Measurements from ENCODE around the gene CAMSAP1.
A peak's percentile ranks its signal among the peaks of the same experiment; 100 is the strongest.
"Not testable (repeated sequence)": the region's sequence is repeated elsewhere in the genome, so short reads cannot be mapped to it uniquely, and the experiment has no call there.

CAMSAP1 gene

GRCh38 chr9:135920256-135920930 lies 13.0 kb upstream of the CAMSAP1 start:
- DNase-seq, result no peak

- DNase-seq, result no peak
Measured at GRCh38 chr9:135919318-135919890, 12.1 kb upstream of the CAMSAP1 start.

GRCh38 chr9:135916227-135916626 lies 8.9 kb upstream of the CAMSAP1 start:
- not testable (repeated sequence) for DNase-seq

GRCh38 chr9:135914921-135915320 lies 7.6 kb upstream of the CAMSAP1 start:
- no peak for DNase-seq

- not testable (repeated sequence) for DNase-seq
Measured at GRCh38 chr9:135911233-135911632, 3.9 kb upstream of the CAMSAP1 start.

GRCh38 chr9:135910757-135911156 lies 3.4 kb upstream of the CAMSAP1 start:
- DNase-seq, result no peak

GRCh38 chr9:135910216-135910615 lies 2.9 kb upstream of the CAMSAP1 start:
- no peak for DNase-seq

- DNase-seq, result no peak
Measured at GRCh38 chr9:135909371-135909770, 2.0 kb upstream of the CAMSAP1 start.

GRCh38 chr9:135908754-135909204 lies 1.4 kb upstream of the CAMSAP1 start:
- DNase-seq, result no peak

- peak; percentile 25 for DNase-seq
Measured at GRCh38 chr9:135908093-135908753, 877 bp upstream of the CAMSAP1 start.

- peak; percentile 64 for DNase-seq
Measured at GRCh38 chr9:135907006-135907430, 328 bp downstream of the CAMSAP1 start.

- peak; percentile 31 for DNase-seq
Measured at GRCh38 chr9:135906291-135907005, 898 bp downstream of the CAMSAP1 start.

- peak; percentile 55 for DNase-seq
Measured at GRCh38 chr9:135905380-135906258, 1.7 kb downstream of the CAMSAP1 start.

GRCh38 chr9:135903786-135904520 lies 3.4 kb downstream of the CAMSAP1 start:
- no peak for DNase-seq

GRCh38 chr9:135903358-135903656 lies 4.0 kb downstream of the CAMSAP1 start:
- DNase-seq, result no peak

- no peak for DNase-seq
Measured at GRCh38 chr9:135902655-135903357, 4.5 kb downstream of the CAMSAP1 start.

- DNase-seq, result no peak
Measured at GRCh38 chr9:135901826-135902225, 5.5 kb downstream of the CAMSAP1 start.

- no peak for DNase-seq
Measured at GRCh38 chr9:135901031-135901758, 6.2 kb downstream of the CAMSAP1 start.

GRCh38 chr9:135898634-135899407 lies 8.5 kb downstream of the CAMSAP1 start:
- no peak for DNase-seq

GRCh38 chr9:135896626-135897025 lies 10.7 kb downstream of the CAMSAP1 start:
- no peak for DNase-seq
